Suppressor macrophage (primary cell): ENCODE results near the gene SLC27A3.
A peak's percentile ranks its signal among the peaks of the same experiment; 100 is the strongest.
"Not testable (repeated sequence)": the region's sequence is repeated elsewhere in the genome, so short reads cannot be mapped to it uniquely, and the experiment has no call there.

ENCODE experiments used
- DNase-seq, 4 experiments: peaks; one replicate each; pipeline ENCODE4 v3.0.0-alpha.2; 2020 to 2022

SLC27A3 gene

GRCh38 chr1:153780551-153780950 lies 5.3 kb downstream of the SLC27A3 start:
- DNase-seq = no peak

DNA sequence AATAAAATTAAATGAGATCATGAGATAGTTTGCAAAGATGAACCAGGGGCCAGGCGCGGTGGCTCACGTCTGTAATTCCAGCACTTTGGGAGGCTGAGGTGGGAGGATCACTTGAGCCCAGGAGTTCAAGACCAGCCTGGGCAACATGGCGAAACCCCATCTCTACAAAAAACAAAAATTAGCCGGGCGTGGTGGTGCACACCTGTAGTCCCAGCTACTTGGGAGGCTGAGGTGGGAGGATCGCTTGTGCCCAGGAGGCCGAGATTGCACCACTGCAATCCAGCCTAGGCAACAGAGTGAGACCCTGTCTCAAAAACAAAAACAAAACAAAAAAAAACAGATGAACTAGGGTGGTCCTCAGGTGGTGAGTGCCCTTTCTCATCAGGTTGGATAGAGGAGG lies 7.4 kb downstream of the SLC27A3 start:
- DNase-seq = not testable (repeated sequence)

DNA sequence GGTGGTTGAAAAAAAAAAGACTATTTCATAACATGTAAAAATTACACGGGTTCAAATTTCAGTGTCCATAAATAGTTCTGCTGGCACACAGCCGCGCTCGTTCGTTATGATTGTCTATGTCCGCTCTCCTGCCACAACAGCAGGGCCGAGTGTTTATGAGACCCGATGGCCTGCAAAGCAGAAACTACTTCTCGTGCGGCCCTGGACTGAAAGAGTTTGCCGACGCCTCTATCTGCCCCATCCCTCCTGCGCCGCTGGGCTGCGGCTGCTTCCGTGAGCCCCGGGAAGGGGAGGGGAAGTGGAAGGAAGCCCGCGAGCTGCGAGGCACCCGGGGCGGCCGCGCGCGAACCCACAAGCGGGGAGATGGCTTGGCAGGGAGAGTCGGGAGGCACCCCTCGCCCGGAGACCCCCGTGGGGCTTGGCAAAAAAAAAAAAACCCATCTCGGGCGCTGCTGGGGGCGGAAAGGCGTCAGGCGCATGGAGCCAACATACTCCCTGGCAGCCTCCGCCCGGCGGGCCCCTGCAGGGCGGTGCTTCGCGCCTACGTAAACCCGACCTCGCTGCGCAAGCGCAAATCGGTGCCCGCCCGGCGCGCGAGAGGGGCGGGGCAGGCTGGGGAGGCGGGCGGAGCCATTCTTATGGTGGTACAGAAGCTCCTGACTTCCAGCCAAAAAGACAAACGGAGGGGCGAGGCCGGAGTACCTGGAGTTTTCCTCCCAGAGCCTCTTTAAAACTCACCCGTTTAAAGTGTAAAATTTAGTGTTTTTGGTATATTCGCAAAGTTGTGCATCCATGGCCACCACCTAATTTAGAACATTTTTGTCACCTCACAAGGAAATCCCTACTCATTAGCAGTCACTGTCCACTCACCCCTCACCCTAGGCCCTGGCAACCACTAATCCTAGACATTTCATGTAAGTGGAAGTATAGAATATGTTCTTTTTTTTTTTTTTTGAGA lies 8.3 kb downstream of the SLC27A3 start:
- peak; percentile 94 to 98 (median 96) for DNase-seq

GRCh38 chr1:153786038-153786790 lies 11.0 kb downstream of the SLC27A3 start:
- no peak for DNase-seq

- no peak for DNase-seq
These were observed 14.3 kb downstream of the SLC27A3 start for GRCh38 chr1:153789478-153790034.

- peak; percentile 71 to 88 (median 84) for DNase-seq
These were observed 15.2 kb downstream of the SLC27A3 start for GRCh38 chr1:153790313-153790965.

GRCh38 chr1:153790966-153791647 lies 15.9 kb downstream of the SLC27A3 start:
- DNase-seq = peak; percentile 85 to 98 (median 93)

DNA sequence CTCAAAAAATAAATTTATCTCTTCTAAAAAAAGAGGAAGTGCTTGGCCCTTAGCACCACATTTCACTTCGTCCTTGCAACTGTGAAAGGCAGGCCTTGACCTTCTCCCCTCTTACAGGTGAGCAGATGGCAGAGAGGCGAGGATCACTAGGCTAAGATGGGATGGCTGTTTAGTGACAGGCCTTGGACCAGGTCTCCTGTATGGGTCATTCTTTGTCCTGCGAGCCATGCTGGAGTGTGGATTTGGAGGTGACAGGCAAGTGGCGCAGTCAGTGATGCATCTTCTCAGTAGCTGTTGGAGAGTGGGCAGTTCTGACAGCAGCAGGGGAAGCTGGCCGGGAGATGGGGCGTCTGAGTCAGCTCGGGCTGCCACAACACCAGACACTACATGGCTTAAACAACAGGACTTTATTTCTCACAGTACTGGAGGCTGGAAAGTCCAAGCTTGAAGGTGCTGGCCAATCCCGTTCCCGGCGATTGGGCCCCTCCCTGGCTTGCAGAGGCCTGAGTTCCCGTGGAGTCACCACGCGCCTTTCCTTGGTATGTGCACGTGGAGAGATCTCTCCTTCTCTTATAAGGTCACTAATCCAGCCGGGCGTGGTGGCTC lies 16.5 kb downstream of the SLC27A3 start:
- DNase-seq = peak; percentile 78 to 92 (median 88)

DNA sequence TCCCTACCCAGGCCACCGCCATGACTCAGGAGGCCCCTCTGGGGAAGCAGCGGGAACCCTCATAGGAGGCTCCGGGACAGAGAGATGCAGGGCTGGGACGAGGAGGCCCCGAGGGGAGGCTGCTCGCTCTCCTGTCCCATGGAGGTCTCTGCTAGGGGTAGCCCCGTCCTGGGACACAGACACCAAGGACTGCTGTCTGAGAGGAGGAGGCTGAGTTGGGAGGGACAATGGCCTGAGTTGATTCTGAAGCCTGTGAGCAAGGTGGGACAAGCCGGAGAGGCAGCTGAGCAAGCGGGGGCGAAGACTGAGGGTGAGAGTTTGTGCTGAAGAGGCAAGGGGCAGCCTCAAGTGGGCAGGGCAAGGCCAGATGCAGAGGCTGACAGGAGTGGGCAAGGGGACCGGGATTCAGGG lies 17.4 kb downstream of the SLC27A3 start:
- no peak for DNase-seq

DNA sequence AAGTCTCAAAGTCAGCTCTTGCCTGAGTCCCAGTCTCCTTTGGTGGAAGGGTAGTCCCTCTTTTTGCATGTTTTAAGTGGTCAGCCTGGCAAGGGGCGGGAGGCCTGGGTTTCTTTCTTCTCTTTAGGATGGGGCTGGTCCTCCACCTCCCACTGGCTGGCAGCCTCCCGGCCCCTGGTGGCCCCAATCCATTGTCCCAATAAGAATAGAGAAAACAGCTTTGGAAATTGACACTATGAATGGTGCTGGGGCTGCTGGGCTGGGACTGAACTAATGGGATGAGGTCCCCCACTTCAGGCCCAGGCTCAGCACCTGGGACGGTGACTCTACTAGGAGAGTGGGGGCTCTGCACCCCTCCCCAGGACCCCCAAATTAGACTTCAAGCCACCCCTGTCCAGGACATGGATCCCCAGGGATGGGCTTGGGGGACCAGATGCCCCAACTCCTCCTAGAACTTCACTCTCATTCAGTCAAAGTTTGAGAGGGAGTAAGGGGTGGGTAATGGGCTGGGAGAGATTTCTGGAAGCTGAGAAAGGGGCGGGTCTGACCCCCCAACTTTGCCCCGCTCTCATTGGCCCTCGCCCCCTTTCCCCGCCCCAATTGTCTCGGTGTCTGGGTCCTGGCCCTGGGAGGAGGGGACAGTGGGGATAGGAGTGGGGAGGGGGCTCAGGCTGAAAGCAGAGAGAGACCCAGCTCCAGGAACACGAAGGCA lies 18.2 kb downstream of the SLC27A3 start:
- no peak for DNase-seq

- DNase-seq = no peak
These were observed 18.9 kb downstream of the SLC27A3 start for GRCh38 chr1:153793973-153794615.

- no peak for DNase-seq
These were observed 19.6 kb downstream of the SLC27A3 start for GRCh38 chr1:153794624-153795329.

DNA sequence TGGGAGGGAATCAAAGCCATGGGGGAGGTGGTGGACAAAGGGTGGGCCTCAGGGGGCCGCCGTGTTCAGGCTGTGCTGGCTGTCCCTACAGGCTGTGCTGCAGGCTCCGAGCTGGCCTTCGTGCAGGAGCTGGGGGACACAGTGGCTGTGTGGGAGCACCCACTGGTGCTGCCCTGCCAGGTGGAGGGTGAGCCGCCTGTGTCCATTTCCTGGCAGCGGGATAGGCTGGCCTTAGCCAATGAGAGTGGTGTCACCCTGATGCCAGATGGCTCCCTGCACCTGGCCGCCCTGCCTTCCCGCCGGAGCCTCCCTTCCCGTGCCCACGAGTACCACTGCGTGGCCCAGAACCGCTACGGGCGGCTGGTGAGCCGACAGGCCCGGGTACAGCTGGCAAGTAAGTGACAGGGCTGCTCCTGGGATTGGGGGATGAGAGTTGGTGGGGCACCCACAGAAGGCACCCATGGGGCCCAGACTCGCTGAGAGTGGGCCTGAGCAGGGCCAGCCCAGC lies 20.2 kb downstream of the SLC27A3 start:
- DNase-seq = no peak

- no peak for DNase-seq
These were observed 21.0 kb downstream of the SLC27A3 start for GRCh38 chr1:153795934-153796785.

DNA sequence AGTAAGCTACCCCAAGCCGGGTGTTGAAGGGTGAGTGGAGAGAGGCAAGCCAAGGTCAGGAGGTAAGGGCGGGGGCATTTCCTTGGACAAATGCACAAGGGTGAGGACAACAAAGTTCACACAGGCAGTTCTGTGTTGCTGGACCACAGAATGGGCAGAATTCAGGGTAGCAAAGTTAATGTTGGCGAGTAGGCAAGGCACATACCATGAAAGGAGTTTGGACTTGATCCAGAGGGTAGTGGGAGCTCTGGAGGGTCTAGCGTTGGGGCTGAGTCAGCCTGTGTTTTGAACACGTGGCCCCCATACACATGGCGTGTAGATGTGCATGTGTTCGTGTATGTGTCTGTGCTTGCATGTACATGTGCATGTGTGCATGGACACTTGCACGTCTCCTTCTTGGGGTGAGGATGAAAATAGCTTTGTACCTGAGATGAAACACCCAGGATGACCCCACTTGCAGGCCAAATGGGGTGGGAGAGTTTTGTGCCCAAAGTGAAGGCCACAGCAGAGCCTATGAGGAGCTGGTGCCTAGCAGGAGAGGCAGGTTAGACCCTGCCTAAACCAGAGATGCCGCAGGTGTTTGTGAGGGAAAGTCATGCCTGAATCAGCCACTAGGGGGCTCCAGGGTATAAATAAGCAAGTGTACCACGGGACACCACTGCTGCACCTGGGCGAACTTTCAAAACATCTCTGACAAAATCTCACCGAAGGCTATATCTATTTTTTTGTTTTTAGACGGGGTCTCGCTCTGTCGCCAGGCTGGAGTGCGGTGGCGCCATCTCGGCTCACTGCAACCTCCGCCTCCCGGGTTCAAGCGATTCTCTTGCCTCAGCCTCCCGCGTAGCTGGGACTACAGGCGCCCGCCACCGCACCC lies 21.8 kb downstream of the SLC27A3 start:
- peak; percentile 69 to 87 (median 77) for DNase-seq

DNA sequence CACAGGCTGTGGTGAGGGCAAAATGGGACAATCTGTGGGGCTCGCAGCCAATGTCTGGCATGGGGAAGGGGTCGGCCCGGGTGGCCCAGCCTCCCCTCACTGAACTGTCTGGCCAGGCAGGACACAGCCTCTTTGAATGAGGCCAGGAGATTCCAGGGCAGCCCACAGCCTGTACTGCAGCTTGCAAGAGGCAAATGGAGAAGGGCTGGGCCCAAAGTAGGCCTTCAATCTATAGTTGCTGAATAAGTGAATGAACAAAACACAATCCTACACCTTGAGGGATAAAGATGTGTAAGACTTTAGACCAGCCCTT lies 23.2 kb downstream of the SLC27A3 start:
- DNase-seq = no peak

DNA sequence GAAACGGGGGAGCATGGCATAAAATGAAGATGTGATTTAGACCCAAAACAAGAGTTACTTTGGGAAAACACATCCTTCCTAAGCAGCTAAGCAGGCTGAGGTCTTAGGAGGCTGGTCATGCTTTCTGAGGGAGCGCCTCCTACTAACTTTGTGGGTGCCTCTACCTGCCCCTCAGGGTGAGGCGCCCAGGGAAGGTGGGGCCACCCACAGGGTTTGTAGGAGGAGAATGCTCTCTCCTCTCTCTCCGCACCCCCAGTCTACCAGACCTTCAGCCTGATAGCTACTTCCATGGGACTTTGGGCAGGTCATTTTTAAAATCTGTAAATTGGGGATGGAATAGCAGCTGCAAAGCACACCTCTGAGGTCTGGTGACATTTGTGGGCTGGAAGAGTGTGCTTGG lies 23.8 kb downstream of the SLC27A3 start:
- DNase-seq = no peak
